Measurements from ENCODE around the gene DNER. TPM values are rescaled to one million over a fixed set of nuclear protein-coding genes. Genes with fewer than 3 reads are reported as not detected.

DNER gene
- total and polyA plus RNA-seq, 2 donors (not counting 1 experiment from before 2014, with no cell fraction given) = not detected

- WGBS (ENCODE audit: insufficient coverage) = no CpG with 5 or more reads among the region's 2 CpGs
- no peaks in the 10 kb centered on the region for H3K9me3 Mint-ChIP-seq (ENCODE audit: insufficient read depth)
- Histone ChIP-seq H3K27ac (ENCODE audit: low read length in 2 of 2) (no peak overlapping the region), H3K27me3 (replicated peaks in 1 of 4; ENCODE audit: control extremely low read depth in 1 of 4, control insufficient read depth in 3 of 4, insufficient read depth in 4 of 4, low read length in 3 of 4) (no peaks in the 10 kb centered on the region), H3K36me3 (replicated peaks in 1 of 2; ENCODE audit: control extremely low read depth in 1 of 2, control insufficient read depth in 1 of 2, extremely low read depth in 1 of 2, insufficient read depth in 2 of 2, low read length in 1 of 2) (no peaks in the 10 kb centered on the region), H3K79me2 (ENCODE audit: control insufficient read depth, insufficient read depth, low read length) (no peaks in the 10 kb centered on the region), H3K4me1 (ENCODE audit: control insufficient read depth in 2 of 2, insufficient read depth in 2 of 2, low read length in 2 of 2) (no peaks in the 10 kb centered on the region), H4K20me1 (ENCODE audit: control insufficient read depth, insufficient read depth, low read length, poor library complexity, severe bottlenecking) (no peaks in the 10 kb centered on the region), H3K9me3 (ENCODE audit: control extremely low read depth in 1 of 3, control insufficient read depth in 2 of 3, insufficient read depth in 1 of 3, low read length in 2 of 3) (no peaks in the 10 kb centered on the region), H3K4me3 (ENCODE audit: control extremely low read depth in 1 of 5, extremely low read depth in 1 of 5, insufficient read depth in 1 of 5, low read depth in 2 of 5, low read length in 4 of 5) (no peak overlapping the region), H3K9ac (ENCODE audit: low read length) (no peak overlapping the region), H3K4me2 (replicated peaks; ENCODE audit: low read depth, low read length, poor library complexity, severe bottlenecking) (no peak overlapping the region), H2AFZ (ENCODE audit: insufficient read depth, low read depth, low read length, poor library complexity, severe bottlenecking) (no peak overlapping the region)
- H3K27me3 Mint-ChIP-seq = no peaks in the 10 kb centered on the region
- no peak overlapping the region for H3K27ac Mint-ChIP-seq
- ChIA-PET POLR2A (no interaction called here), CTCF (no interaction called here)
- intact Hi-C loops (cut with micrococcal nuclease) = no loop called here
- no peaks in the 10 kb centered on the region for H3K4me1 Mint-ChIP-seq
- DNase-seq (no peak), ATAC-seq (ENCODE audit: low read depth) (no peak)
- no peak for TF ChIP-seq CTCF (IDR thresholded peaks at IDR 0.05)
- no peak for TF ChIP-seq EZH2 (IDR thresholded peaks at IDR 0.05; ENCODE audit: borderline replicate concordance, insufficient read depth, low read depth, low read length, poor library complexity, severe bottlenecking)
- H3K4me3 Mint-ChIP-seq = no peak overlapping the region
Measured at GRCh38 chr2:229566370-229566769, 148.0 kb downstream of the DNER start.

GRCh38 chr2:229564300-229564907 is 150.0 kb downstream of the DNER start:
- Mint-ChIP-seq H3K27me3 (no peaks in the 10 kb centered on the region), H3K4me1 (no peaks in the 10 kb centered on the region), H3K27ac (no peak overlapping the region), H3K4me3 (no peak overlapping the region), H3K9me3 (ENCODE audit: insufficient read depth) (no peaks in the 10 kb centered on the region)
- Histone ChIP-seq H3K9ac (ENCODE audit: low read length) (no peak overlapping the region), H3K4me2 (replicated peaks; ENCODE audit: low read depth, low read length, poor library complexity, severe bottlenecking) (no peak overlapping the region), H3K79me2 (ENCODE audit: control insufficient read depth, insufficient read depth, low read length) (no peaks in the 10 kb centered on the region), H4K20me1 (ENCODE audit: control insufficient read depth, insufficient read depth, low read length, poor library complexity, severe bottlenecking) (no peaks in the 10 kb centered on the region), H3K27ac (ENCODE audit: low read length in 2 of 2) (no peak overlapping the region), H3K27me3 (replicated peaks in 1 of 4; ENCODE audit: control extremely low read depth in 1 of 4, control insufficient read depth in 3 of 4, insufficient read depth in 4 of 4, low read length in 3 of 4) (no peaks in the 10 kb centered on the region), H3K4me3 (ENCODE audit: control extremely low read depth in 1 of 5, extremely low read depth in 1 of 5, insufficient read depth in 1 of 5, low read depth in 2 of 5, low read length in 4 of 5) (no peak overlapping the region), H2AFZ (ENCODE audit: insufficient read depth, low read depth, low read length, poor library complexity, severe bottlenecking) (no peak overlapping the region), H3K36me3 (replicated peaks in 1 of 2; ENCODE audit: control extremely low read depth in 1 of 2, control insufficient read depth in 1 of 2, extremely low read depth in 1 of 2, insufficient read depth in 2 of 2, low read length in 1 of 2) (no peaks in the 10 kb centered on the region), H3K9me3 (ENCODE audit: control extremely low read depth in 1 of 3, control insufficient read depth in 2 of 3, insufficient read depth in 1 of 3, low read length in 2 of 3) (no peaks in the 10 kb centered on the region), H3K4me1 (ENCODE audit: control insufficient read depth in 2 of 2, insufficient read depth in 2 of 2, low read length in 2 of 2) (no peaks in the 10 kb centered on the region)
- ATAC-seq (ENCODE audit: low read depth) (no peak), DNase-seq (no peak)
- CTCF ChIA-PET = no interaction called here
- POLR2A ChIA-PET = no interaction called here
- TF ChIP-seq EZH2 (IDR thresholded peaks at IDR 0.05; ENCODE audit: borderline replicate concordance, insufficient read depth, low read depth, low read length, poor library complexity, severe bottlenecking) = no peak
- intact Hi-C loops (cut with micrococcal nuclease) = no loop called here
- WGBS (ENCODE audit: insufficient coverage) = 79% methylated on average over 2 of the region's 2 CpGs
